ENCODE results near the gene YTHDF2. TPM values are rescaled to one million over a fixed set of nuclear protein-coding genes. Genes with fewer than 3 reads are reported as not detected.
A peak's percentile ranks its signal among the peaks of the same experiment; 100 is the strongest.

Gene YTHDF2
- total and polyA plus RNA-seq, 12 donors: 22.6 to 57.1 (median 44.0) TPM

GRCh38 chr1:28775121-28775942 lies 38.6 kb downstream of the YTHDF2 start:
- ATAC-seq (peak; percentile 93 to 99 (median 96)), DNase-seq (peak; percentile 77 to 82)
- Histone ChIP-seq H3K27ac (peak overlapping the region in 6 of 10 donors; percentile 21 to 60 (median 44)), H3K4me1 (peaks cover 0 to 18% (median 10%) of the 10 kb centered on the region in 9 donors), H3K4me3 (peak overlapping the region; percentile 9 to 58 (median 54)), H3K9me3 (no peaks in the 10 kb centered on the region), H3K36me3 (peaks cover 0 to 37% (median 0%) of the 10 kb centered on the region in 9 donors), H3K27me3 (no peaks in the 10 kb centered on the region)
- WGBS, 2 donors: 17 to 18% methylated on average over 39 of the region's 39 CpGs
- intact Hi-C loops (cut with DNase I): no loop called here
- peak in 1 of 9 donors; percentile 12 for TF ChIP-seq CTCF (IDR thresholded peaks at IDR 0.05)

- Histone ChIP-seq H3K4me3 (no peak overlapping the region), H3K9me3 (no peaks in the 10 kb centered on the region), H3K4me1 (peaks cover 0 to 18% (median 10%) of the 10 kb centered on the region in 9 donors), H3K36me3 (peaks cover 0 to 27% (median 0%) of the 10 kb centered on the region in 9 donors), H3K27me3 (no peaks in the 10 kb centered on the region), H3K27ac (no peak overlapping the region)
- no peak for DNase-seq
- no peak for TF ChIP-seq CTCF (IDR thresholded peaks at IDR 0.05)
- intact Hi-C loops (cut with DNase I): no loop called here
- 97 to 99% methylated on average over 17 of the region's 17 CpGs for WGBS, 2 donors
- no peak for ATAC-seq
Observed at GRCh38 chr1:28776341-28776740, 39.6 kb downstream of the YTHDF2 start.

- ATAC-seq (no peak), DNase-seq (no peak)
- peaks cover 0 to 10% (median 0%) of the 10 kb centered on the region in 9 donors for H3K36me3 ChIP-seq
- TF ChIP-seq CTCF (IDR thresholded peaks at IDR 0.05): no peak
- no peaks in the 10 kb centered on the region for H3K27me3 ChIP-seq
- 88 to 94% methylated on average over 2 of the region's 2 CpGs for WGBS, 2 donors
- no peak overlapping the region for H3K4me3 ChIP-seq
- intact Hi-C loops (cut with DNase I): no loop called here
- H3K27ac ChIP-seq: no peak overlapping the region
- no peaks in the 10 kb centered on the region for H3K9me3 ChIP-seq
- peaks cover 0 to 18% (median 10%) of the 10 kb centered on the region in 9 donors for H3K4me1 ChIP-seq
Observed at GRCh38 chr1:28778021-28778420, 41.3 kb downstream of the YTHDF2 start.

- H3K27me3 ChIP-seq: no peaks in the 10 kb centered on the region
- WGBS, 2 donors: 85 to 87% methylated on average over 6 of the region's 6 CpGs
- H3K4me3 ChIP-seq: no peak overlapping the region
- H3K4me1 ChIP-seq: peaks cover 0 to 13% (median 7%) of the 10 kb centered on the region in 9 donors
- no peak overlapping the region for H3K27ac ChIP-seq
- intact Hi-C loops (cut with DNase I): loop anchor here in 6 of 10 donors (5.0 to 10.0 kb wide), 3 partner anchors 255 to 425 kb away; no protein-coding TSS in a partner anchor
- no peak for ATAC-seq
- DNase-seq: no peak
- no peaks in the 10 kb centered on the region for H3K36me3 ChIP-seq
- H3K9me3 ChIP-seq: no peaks in the 10 kb centered on the region
- no peak for TF ChIP-seq CTCF (IDR thresholded peaks at IDR 0.05)
Observed at GRCh38 chr1:28779751-28780408, 43.1 kb downstream of the YTHDF2 start.

Data from heart right ventricle (tissue), 16 donors.